NCI-H510A treated with DMSO at 0.1 percent for 48 hours (cell line): Measurements from ENCODE around the gene FARSB.

ENCODE experiments used
- DNase-seq: peaks from one replicate; lab custom pipeline; 2025; lab: John Stamatoyannopoulos, UW

Gene FARSB

GRCh38 chr2:222548992-222549391, 106.9 kb downstream of the FARSB start:
- DNase-seq: no peak

GRCh38 chr2:222547083-222547482, 108.8 kb downstream of the FARSB start:
- DNase-seq: no peak

- DNase-seq: no peak
Observed at GRCh38 chr2:222545823-222546795, 109.8 kb downstream of the FARSB start.

- no peak for DNase-seq
Observed at GRCh38 chr2:222544661-222545060, 111.2 kb downstream of the FARSB start.

GRCh38 chr2:222538535-222538934, 117.4 kb downstream of the FARSB start:
- no peak for DNase-seq

- no peak for DNase-seq
Observed at GRCh38 chr2:222535477-222535876, 120.4 kb downstream of the FARSB start.

- DNase-seq: no peak
Observed at GRCh38 chr2:222532315-222532714, 123.6 kb downstream of the FARSB start.

- DNase-seq: no peak
Observed at GRCh38 chr2:222526480-222527277, 129.2 kb downstream of the FARSB start.

- DNase-seq: no peak
Observed at GRCh38 chr2:222525811-222526210, 130.1 kb downstream of the FARSB start.

GRCh38 chr2:222523783-222524544, 131.9 kb downstream of the FARSB start:
- DNase-seq: no peak

- no peak for DNase-seq
Observed at GRCh38 chr2:222522082-222522481, 133.8 kb downstream of the FARSB start.

GRCh38 chr2:222521099-222521498, 134.8 kb downstream of the FARSB start:
- DNase-seq: no peak
